GM12891 (cell line): Measurements from ENCODE around the gene SPCS3.

Experiments used
- DNase-seq: peaks from one replicate; pipeline ENCODE4 v3.0.0; 2011; ENCODE audit warnings: low spot score; ENCODE audit not compliant: insufficient read length
- FAIRE-seq: peaks from 2 replicates; lab custom pipeline; 2011; peaks lifted over from hg19 to GRCh38; lab: Jason Lieb, UNC
- PAX5 ChIP-seq: IDR thresholded peaks from 2 replicates; pipeline ENCODE4 v1.6.1; 2011; ENCODE audit warnings: low read length, moderate library complexity, mild to moderate bottlenecking; ENCODE audit not compliant: insufficient read depth, severe bottlenecking
- POLR2A ChIP-seq: IDR thresholded peaks from 2 replicates; pipeline ENCODE4 v1.6.1; 2011; ENCODE audit warnings: low read depth, low read length, control low read depth
- POLR2AphosphoS5 ChIP-seq: IDR thresholded peaks from 2 replicates; pipeline ENCODE4 v1.6.1; 2011; ENCODE audit warnings: low read depth, low read length, control low read depth
- POU2F2 ChIP-seq: IDR thresholded peaks from 2 replicates; pipeline ENCODE4 v1.6.1; 2011; ENCODE audit warnings: low read depth, mild to moderate bottlenecking, control low read depth, low read length, moderate library complexity
- SPI1 ChIP-seq: IDR thresholded peaks from 2 replicates; pipeline ENCODE4 v1.6.1; 2011; ENCODE audit warnings: low read depth, low read length, control low read depth
- TAF1 ChIP-seq: IDR thresholded peaks from 2 replicates; pipeline ENCODE4 v1.6.1; 2011; ENCODE audit warnings: low read depth, low read length, control low read depth

Gene SPCS3

DNA sequence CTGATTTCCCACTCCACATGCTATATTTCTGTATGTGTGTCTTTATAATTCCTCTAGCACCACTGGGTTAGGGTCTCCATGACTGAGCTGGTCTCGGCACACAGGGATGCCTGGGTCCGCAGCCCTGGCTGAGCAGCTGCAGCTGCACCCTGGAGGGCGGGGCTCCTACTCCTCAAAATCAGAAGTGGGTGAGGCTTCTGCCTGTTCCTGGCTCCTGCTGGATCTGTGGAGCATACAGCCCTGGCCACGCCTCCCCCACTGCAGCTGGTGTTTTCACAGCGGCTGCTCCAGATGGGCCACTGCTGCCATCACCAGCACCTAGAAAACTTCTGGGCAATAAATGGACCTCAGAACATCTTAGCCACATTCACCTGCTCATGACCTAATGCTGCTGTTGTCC is 30.9 kb downstream of the SPCS3 start:
- DNase-seq = no peak
- TF ChIP-seq SPI1 = no peak
- no peak for TF ChIP-seq PAX5
- no peak for TF ChIP-seq POU2F2
- TF ChIP-seq POLR2AphosphoS5 = no peak
- no peak for TF ChIP-seq POLR2A
- TF ChIP-seq TAF1 = no peak
- no peak for FAIRE-seq

DNA sequence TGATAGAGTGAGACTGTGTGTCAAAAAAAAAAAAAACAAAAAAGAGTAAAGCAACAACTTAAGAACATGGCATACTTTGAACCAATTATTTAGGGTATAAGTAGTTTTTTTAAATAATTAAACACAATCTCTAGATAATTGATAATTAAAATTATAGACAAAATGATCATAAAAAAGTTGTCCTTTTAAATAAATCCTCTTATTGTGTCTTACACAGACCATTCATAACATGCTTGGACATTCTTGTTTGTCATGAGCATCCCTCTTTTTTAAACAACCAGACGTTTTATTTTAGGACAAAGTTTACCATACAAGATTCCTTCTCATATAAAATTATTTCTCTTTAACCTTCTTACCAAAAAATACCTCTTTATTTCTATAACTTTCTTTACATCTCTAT is 35.1 kb downstream of the SPCS3 start:
- FAIRE-seq (no peak), DNase-seq (no peak)
- TF ChIP-seq TAF1 = no peak
- no peak for TF ChIP-seq SPI1
- no peak for TF ChIP-seq PAX5
- TF ChIP-seq POLR2AphosphoS5 = no peak
- no peak for TF ChIP-seq POLR2A
- no peak for TF ChIP-seq POU2F2

DNA sequence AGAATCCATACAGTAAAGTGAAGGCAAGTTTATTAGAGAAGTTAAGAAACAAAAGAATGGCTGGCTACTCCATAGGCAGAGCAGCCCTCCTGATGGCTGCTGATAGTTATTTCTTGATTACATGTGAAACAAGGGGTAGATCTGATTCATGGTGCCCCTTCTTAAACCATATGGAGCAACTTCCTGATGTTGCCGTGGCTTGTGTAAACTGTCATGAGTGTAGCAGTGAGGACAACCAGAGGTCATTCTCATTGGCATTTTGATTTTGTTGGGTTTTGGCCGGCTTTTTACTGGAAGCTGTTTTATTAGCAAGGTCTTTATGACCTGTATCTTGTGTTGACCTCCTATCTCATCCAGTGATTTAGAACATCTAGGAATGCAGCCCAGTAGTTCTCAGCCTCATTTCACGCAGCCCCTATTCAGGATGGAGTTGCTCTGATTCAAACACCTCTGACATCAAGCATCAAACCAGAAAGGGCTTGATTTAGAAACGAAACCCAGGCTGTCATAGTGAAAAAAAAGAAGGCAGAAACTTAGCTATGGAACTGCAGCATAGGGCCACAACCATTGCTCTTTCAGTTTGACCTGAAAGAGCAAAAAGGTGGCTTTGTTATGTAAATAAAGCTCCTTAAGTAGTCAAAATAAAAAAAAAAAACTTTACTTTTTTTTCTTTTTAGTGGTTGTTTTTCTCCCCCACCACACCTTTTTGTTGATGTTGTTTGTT is 37.8 kb downstream of the SPCS3 start:
- FAIRE-seq = peak; percentile 77
- TF ChIP-seq TAF1 (no peak), PAX5 (no peak), POLR2AphosphoS5 (no peak), POU2F2 (no peak), POLR2A (no peak), SPI1 (no peak)

DNA sequence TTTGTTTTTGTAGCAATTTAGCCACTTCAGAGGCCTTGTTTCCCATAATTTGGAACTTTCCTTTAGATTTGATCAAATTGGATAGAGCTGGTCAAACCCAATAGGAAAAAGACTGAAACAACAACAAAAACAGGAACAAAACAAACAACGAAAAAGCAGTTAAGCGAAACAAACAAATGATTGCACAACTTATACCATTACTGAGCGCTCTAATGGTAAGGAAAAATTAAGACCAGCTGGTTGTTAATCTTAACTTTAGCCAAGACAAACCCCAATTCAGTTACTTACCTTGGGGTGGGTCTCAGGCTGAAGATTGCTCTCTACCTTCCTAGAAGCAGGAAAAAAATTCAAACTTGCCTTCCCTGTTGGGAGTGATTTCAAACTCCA is 38.3 kb downstream of the SPCS3 start:
- no peak for TF ChIP-seq TAF1
- no peak for TF ChIP-seq POLR2A
- no peak for TF ChIP-seq POU2F2
- TF ChIP-seq PAX5 = no peak
- TF ChIP-seq SPI1 = no peak
- no peak for TF ChIP-seq POLR2AphosphoS5
- DNase-seq (no peak), FAIRE-seq (no peak)

More for the DNA sequence above, 37.8 kb downstream of the SPCS3 start:
- DNase-seq = peak; percentile 5

DNA sequence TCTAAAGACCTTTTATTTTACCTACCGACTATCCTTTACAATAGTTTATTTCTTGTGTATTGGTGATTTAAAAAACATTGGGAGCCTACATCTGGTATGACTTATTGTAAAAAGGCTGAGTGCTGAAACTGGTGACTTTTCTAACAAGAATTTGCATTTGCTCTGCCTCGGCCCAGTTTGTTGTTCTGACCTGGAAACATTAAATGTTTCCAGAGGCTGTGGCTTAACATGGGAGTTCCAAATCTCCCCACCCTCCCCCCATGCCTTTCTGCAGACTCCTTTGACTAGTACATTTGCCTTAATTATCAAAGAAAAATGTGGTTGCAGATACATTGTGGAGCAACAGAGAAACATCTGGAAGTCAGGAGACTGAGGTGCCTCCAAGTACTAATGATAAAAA is 39.8 kb downstream of the SPCS3 start:
- FAIRE-seq = no peak

DNA sequence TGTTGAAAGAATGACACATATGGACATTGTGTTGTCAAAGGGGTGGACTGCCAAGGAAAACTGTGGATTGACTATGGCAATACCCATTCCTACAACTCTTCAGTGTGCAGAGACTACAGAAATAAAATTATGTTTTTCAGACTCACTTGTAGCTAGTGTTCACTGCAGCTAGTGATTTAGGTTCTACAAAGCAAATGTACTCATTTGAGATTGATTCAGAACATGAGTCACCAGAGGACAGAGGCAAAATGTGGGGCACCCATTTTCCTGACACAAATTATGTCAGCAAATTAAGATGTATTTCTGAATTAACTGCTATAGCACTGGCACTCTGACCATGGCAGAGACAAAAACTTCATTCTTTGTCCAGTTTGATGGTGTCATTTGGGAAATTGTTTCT is 40.7 kb downstream of the SPCS3 start:
- FAIRE-seq (no peak), DNase-seq (no peak)
- no peak for TF ChIP-seq POLR2A

More for the DNA sequence above, 39.8 kb downstream of the SPCS3 start:
- TF ChIP-seq POLR2A (no peak), SPI1 (no peak), POLR2AphosphoS5 (no peak), TAF1 (no peak), PAX5 (no peak), POU2F2 (no peak)
- DNase-seq = no peak

DNA sequence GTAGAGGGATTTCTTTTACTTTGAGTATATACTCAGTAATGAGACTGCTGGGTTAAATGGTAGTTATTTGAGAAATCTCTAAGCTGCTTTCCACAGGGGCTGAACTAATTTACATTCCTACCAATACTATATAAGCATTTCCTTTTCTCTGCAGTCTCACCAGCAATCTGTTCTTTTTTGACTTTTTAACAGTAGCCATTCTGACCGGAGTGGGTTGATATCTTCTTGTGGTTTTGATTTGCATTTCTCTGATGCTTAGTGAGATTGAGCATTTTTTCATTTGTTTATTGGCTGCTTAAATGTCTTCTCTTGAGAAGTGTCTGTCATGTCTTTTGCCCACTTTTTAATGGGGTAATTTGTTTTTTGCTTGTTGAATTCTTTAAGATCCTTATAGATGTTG is 43.3 kb downstream of the SPCS3 start:
- no peak for FAIRE-seq
- no peak for DNase-seq
- TF ChIP-seq POU2F2 = no peak
- TF ChIP-seq POLR2AphosphoS5 = no peak
- TF ChIP-seq PAX5 = no peak
- TF ChIP-seq TAF1 = no peak
- no peak for TF ChIP-seq POLR2A
- no peak for TF ChIP-seq SPI1

DNA sequence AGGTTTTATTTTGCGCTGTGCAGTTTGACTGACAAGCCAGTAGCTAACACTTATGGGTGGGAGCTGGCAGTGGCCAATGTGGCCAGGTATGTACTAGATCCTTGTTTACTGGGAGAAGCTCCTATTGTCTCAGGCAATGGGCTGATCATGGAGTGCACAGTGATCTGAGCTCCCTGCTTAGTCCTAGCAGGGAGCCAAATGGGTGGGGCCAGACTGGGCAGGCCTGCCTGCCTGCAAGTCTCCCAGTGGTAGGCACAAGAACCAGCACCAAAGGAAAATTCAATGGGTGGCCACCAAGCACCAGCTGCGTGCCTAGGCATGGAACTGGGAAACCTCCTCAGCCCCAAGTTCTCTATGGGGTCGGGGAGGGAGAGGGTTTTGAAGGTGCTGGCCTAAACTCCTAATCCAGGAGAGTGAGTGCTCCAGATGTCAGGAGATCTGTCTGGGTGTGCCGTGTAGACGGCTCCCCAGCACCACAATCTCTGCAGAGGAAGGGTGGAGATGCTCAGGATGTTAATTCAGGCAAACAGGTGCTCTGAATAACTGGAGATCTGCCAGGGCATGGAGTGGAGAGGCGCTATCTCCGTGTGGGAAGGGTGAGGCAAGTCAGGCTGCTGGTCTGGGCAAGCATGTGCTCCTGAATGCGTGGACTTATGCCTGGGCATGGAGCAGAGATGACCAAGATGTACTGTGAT is 48.2 kb downstream of the SPCS3 start:
- DNase-seq (no peak), FAIRE-seq (no peak)
- TF ChIP-seq POU2F2 (no peak), PAX5 (no peak), POLR2AphosphoS5 (no peak), SPI1 (no peak), TAF1 (no peak)

DNA sequence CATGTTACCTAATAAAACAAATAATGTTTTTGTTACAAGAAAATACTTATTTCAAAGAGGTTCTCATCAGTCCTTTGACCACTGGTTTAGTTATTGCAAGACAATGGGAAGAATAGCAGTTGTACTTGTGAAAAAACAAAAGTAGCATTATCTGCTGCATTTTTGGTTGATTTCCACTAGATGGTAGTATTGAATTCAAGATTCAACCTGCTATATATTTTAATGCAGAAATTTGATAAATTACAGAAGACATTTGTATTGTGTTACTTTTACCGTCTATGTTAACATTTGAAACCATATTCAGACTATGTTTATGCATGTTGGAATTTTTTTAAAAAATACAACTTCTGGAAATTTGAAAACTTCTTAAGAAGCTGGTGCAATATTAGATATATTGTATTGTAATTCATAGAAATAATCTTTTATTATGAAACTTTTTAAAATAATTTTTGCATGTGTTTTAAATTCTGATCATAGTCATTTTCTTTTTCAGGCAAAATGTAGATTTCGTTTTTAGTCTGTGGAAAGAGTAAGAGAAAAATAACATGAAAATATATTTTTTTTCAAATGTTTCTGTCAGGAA is 56.4 kb downstream of the SPCS3 start:
- TF ChIP-seq SPI1 (no peak), PAX5 (no peak), POLR2A (no peak), POLR2AphosphoS5 (no peak), POU2F2 (no peak), TAF1 (no peak)
- DNase-seq (no peak), FAIRE-seq (peak; percentile 50)

DNA sequence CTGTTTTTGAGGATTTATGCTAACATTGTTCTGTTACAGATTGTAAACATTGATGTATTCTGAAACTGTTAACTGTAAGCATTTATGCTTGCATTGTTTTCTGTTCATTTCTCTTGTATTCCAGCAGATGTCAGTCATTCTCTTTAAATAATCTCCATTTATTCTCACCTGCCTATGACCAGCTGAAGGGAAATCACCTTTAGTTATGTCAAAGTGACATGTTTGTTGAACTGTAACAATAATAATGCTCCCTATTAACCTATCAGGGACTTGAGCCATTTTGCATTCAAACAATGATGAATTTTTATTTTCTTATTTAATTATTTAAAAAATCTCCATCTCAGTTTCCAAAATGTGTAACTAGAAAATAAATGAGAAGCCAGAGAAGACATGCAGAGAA is 58.0 kb downstream of the SPCS3 start:
- peak; percentile 77 for FAIRE-seq

More for the DNA sequence above, 58.0 kb downstream of the SPCS3 start:
- no peak for TF ChIP-seq POU2F2
- peak; percentile 9 for DNase-seq
